HEK293 (cell line): ENCODE measurements around the gene BEX1.

Experiments used
- CTCF ChIA-PET: fragments of 350-600 bp; formaldehyde crosslinking; extraction: SDS; loops from one replicate; lab custom pipeline; 2021; ENCODE audit warnings: antibody characterized with exemption; lab: Yijun Ruan, JAX
- POLR2A ChIA-PET: fragments of 300-600 bp; formaldehyde crosslinking; extraction: SDS; loops from one replicate; lab custom pipeline; 2020; ENCODE audit warnings: antibody characterized with exemption, inconsistent platforms; lab: Yijun Ruan, JAX
- H3K27ac ChIP-seq: fragments of 200-500 bp; sonication (Bioruptor generic); 2 replicates; pipeline ENCODE4 v1.5.1; 2014; ENCODE audit warnings: low read depth, low read length, control low read depth, inconsistent platforms; ENCODE audit errors: extremely low read depth
- H3K36me3 ChIP-seq, 2 experiments: fragments of 200-500 bp in 1 of 2; sonication (Bioruptor generic) in 1 of 2; 1 replicate in 1 of 2; 2 replicates in 1 of 2; pipeline ENCODE4 v1.5.1; 2014 to 2017; ENCODE audit warnings: inconsistent platforms in 2 of 2, low read length in 2 of 2; ENCODE audit not compliant: control insufficient read depth in 2 of 2, insufficient read depth in 1 of 2
- H3K4me1 ChIP-seq: fragments of 200-500 bp; sonication (Bioruptor generic); 2 replicates; pipeline ENCODE4 v1.5.1; 2014; ENCODE audit warnings: mild to moderate bottlenecking, low read length, inconsistent platforms; ENCODE audit not compliant: control insufficient read depth, insufficient read depth
- H3K4me3 ChIP-seq: 2 replicates; pipeline ENCODE4 v1.5.1; 2011; ENCODE audit warnings: low read depth, mild to moderate bottlenecking, control low read depth, low read length, moderate library complexity
- H3K9me3 ChIP-seq: fragments of 200-500 bp; sonication (Bioruptor generic); 2 replicates; pipeline ENCODE4 v1.5.1; 2014; ENCODE audit warnings: low read depth, low read length, inconsistent platforms; ENCODE audit not compliant: control insufficient read depth, insufficient read depth
- CTCF ChIP-seq: fragments of 450-650 bp; formaldehyde crosslinking; IDR thresholded peaks from 2 replicates; pipeline ENCODE4 v1.5.1; 2016; ENCODE audit warnings: missing biosample characterization, missing genetic modification characterization
- HOXC10 ChIP-seq: sonication (generic); formaldehyde crosslinking; IDR thresholded peaks from 2 replicates; pipeline ENCODE4 v1.8.1; 2023; ENCODE audit warnings: mild to moderate bottlenecking, missing genetic modification reagents
- KLF1 ChIP-seq: fragments of 450-650 bp; formaldehyde crosslinking; IDR thresholded peaks from 2 replicates; pipeline ENCODE4 v1.5.1; 2016; ENCODE audit warnings: missing biosample characterization, missing genetic modification characterization
- KLF16 ChIP-seq: fragments of 450-650 bp; formaldehyde crosslinking; IDR thresholded peaks from 2 replicates; pipeline ENCODE4 v1.5.1; 2017; ENCODE audit warnings: missing biosample characterization, missing genetic modification characterization
- KLF7 ChIP-seq: fragments of 450-650 bp; formaldehyde crosslinking; IDR thresholded peaks from 2 replicates; pipeline ENCODE4 v1.5.1; 2016; ENCODE audit warnings: missing biosample characterization, missing genetic modification characterization, borderline replicate concordance
- PRDM6 ChIP-seq: fragments of 450-650 bp; formaldehyde crosslinking; IDR thresholded peaks from 2 replicates; pipeline ENCODE4 v1.5.1; 2017; ENCODE audit warnings: missing biosample characterization, missing genetic modification characterization
- SP7 ChIP-seq: fragments of 450-650 bp; formaldehyde crosslinking; IDR thresholded peaks from 2 replicates; pipeline ENCODE4 v1.5.1; 2016; ENCODE audit warnings: missing biosample characterization, missing genetic modification characterization
- WT1 ChIP-seq: fragments of 450-650 bp; formaldehyde crosslinking; IDR thresholded peaks from 2 replicates; pipeline ENCODE4 v1.5.1; 2016; ENCODE audit warnings: missing biosample characterization, missing genetic modification characterization
- ZBTB6 ChIP-seq: fragments of 450-650 bp; formaldehyde crosslinking; IDR thresholded peaks from 2 replicates; pipeline ENCODE4 v1.5.1; 2017; ENCODE audit warnings: missing biosample characterization, missing genetic modification characterization
- ZEB2 ChIP-seq: fragments of 450-650 bp; formaldehyde crosslinking; IDR thresholded peaks from 2 replicates; pipeline ENCODE4 v1.5.1; 2016; ENCODE audit warnings: missing biosample characterization, missing genetic modification characterization
- ZFHX2 ChIP-seq: fragments of 450-650 bp; formaldehyde crosslinking; conservative IDR thresholded peaks from 2 replicates; pipeline ENCODE4 v1.5.1; 2016; ENCODE audit warnings: missing biosample characterization, missing genetic modification characterization
- ZNF10 ChIP-seq: fragments of 450-650 bp; formaldehyde crosslinking; IDR thresholded peaks from 2 replicates; pipeline ENCODE4 v1.5.1; 2017; ENCODE audit warnings: missing biosample characterization, missing genetic modification characterization
- ZNF16 ChIP-seq: fragments of 450-650 bp; formaldehyde crosslinking; IDR thresholded peaks from 2 replicates; pipeline ENCODE4 v1.5.1; 2016; ENCODE audit warnings: low read depth, missing biosample characterization, missing genetic modification characterization
- ZNF19 ChIP-seq: fragments of 450-650 bp; formaldehyde crosslinking; IDR thresholded peaks from 2 replicates; pipeline ENCODE4; 2016; ENCODE audit warnings: missing biosample characterization, missing genetic modification characterization, low read depth
- ZNF311 ChIP-seq: fragments of 450-650 bp; formaldehyde crosslinking; IDR thresholded peaks from 2 replicates; pipeline ENCODE4 v1.5.1; 2017; ENCODE audit warnings: missing biosample characterization, missing genetic modification characterization, borderline replicate concordance
- ZNF341 ChIP-seq: fragments of 450-650 bp; formaldehyde crosslinking; IDR thresholded peaks from 2 replicates; pipeline ENCODE4; 2016; ENCODE audit warnings: low read depth, missing biosample characterization, missing genetic modification characterization
- ZNF362 ChIP-seq: fragments of 450-650 bp; formaldehyde crosslinking; IDR thresholded peaks from 2 replicates; pipeline ENCODE4 v1.5.1; 2016; ENCODE audit warnings: missing biosample characterization, missing genetic modification characterization
- ZNF501 ChIP-seq: fragments of 450-650 bp; formaldehyde crosslinking; IDR thresholded peaks from 2 replicates; pipeline ENCODE4 v1.5.1; 2016; ENCODE audit warnings: missing biosample characterization, missing genetic modification characterization
- ZNF549 ChIP-seq: fragments of 450-650 bp; IDR thresholded peaks from 2 replicates; pipeline ENCODE4 v1.5.1; 2018; ENCODE audit warnings: missing biosample characterization, missing genetic modification characterization, mild to moderate bottlenecking, inconsistent platforms, moderate library complexity
- ZNF561 ChIP-seq: fragments of 450-650 bp; IDR thresholded peaks from 2 replicates; pipeline ENCODE4 v1.5.1; 2018; ENCODE audit warnings: missing biosample characterization, missing genetic modification characterization, borderline replicate concordance
- ZNF585B ChIP-seq: fragments of 450-650 bp; formaldehyde crosslinking; IDR thresholded peaks from 2 replicates; pipeline ENCODE4 v1.5.1; 2016; ENCODE audit warnings: missing biosample characterization, missing genetic modification characterization
- ZNF624 ChIP-seq: fragments of 450-650 bp; formaldehyde crosslinking; IDR thresholded peaks from 2 replicates; pipeline ENCODE4 v1.5.1; 2017; ENCODE audit warnings: missing biosample characterization, missing genetic modification characterization
- ZNF664 ChIP-seq: fragments of 450-650 bp; formaldehyde crosslinking; IDR thresholded peaks from 2 replicates; pipeline ENCODE4 v1.5.1; 2016; ENCODE audit warnings: missing biosample characterization, missing genetic modification characterization
- ZSCAN16 ChIP-seq: fragments of 450-650 bp; formaldehyde crosslinking; IDR thresholded peaks from 2 replicates; pipeline ENCODE4 v1.5.1; 2016; ENCODE audit warnings: missing biosample characterization, missing genetic modification characterization
- ZSCAN30 ChIP-seq: fragments of 450-650 bp; IDR thresholded peaks from 2 replicates; pipeline ENCODE4 v1.5.1; 2018; ENCODE audit warnings: missing biosample characterization, mild to moderate bottlenecking, missing genetic modification characterization, moderate library complexity
- ZXDB ChIP-seq: fragments of 450-650 bp; formaldehyde crosslinking; IDR thresholded peaks from 2 replicates; pipeline ENCODE4 v1.5.1; 2016; ENCODE audit warnings: missing biosample characterization, missing genetic modification characterization

BEX1 gene

GRCh38 chrX:103100484-103100883 lies 36.5 kb upstream of the BEX1 start:
- Histone ChIP-seq H3K4me3 (no peak overlapping the region), H3K27ac (no peak overlapping the region), H3K4me1 (no peaks in the 10 kb centered on the region), H3K9me3 (no peaks in the 10 kb centered on the region), H3K36me3 (no peaks in the 10 kb centered on the region)
- ChIA-PET CTCF (interaction anchor here (0.7 kb wide), 1 partner anchor 207 kb away, joined by 3 read pairs; no protein-coding TSS in a partner anchor), POLR2A (no interaction called here)
- no peak for TF ChIP-seq KLF7
- TF ChIP-seq WT1 (tag by site-specific recombination), result no peak

GRCh38 chrX:103099691-103100090 lies 35.7 kb upstream of the BEX1 start:
- POLR2A ChIA-PET, result no interaction called here

GRCh38 chrX:103098488-103098887 lies 34.5 kb upstream of the BEX1 start:
- ChIA-PET CTCF (no interaction called here), POLR2A (no interaction called here)
- H3K36me3 ChIP-seq, result no peaks in the 10 kb centered on the region
- no peaks in the 10 kb centered on the region for H3K4me1 ChIP-seq
- no peak for TF ChIP-seq ZEB2
- no peak for TF ChIP-seq ZNF311 (tag by site-specific recombination)
- TF ChIP-seq ZNF624 (tag by site-specific recombination), result no peak
- no peak for TF ChIP-seq KLF16 (tag by site-specific recombination)
- no peak for TF ChIP-seq SP7 (tag by site-specific recombination)
- TF ChIP-seq ZNF16 (tag by site-specific recombination), result no peak
- no peak for TF ChIP-seq ZSCAN30 (tag by site-specific recombination)
- TF ChIP-seq CTCF, result no peak
- no peak for TF ChIP-seq HOXC10
- TF ChIP-seq ZNF19 (tag by site-specific recombination), result no peak
- no peak for TF ChIP-seq ZNF501
- no peak for TF ChIP-seq ZXDB
- no peak for TF ChIP-seq ZNF549 (tag by site-specific recombination)
- TF ChIP-seq KLF1 (tag by site-specific recombination), result no peak
- no peak for TF ChIP-seq ZNF10 (tag by site-specific recombination)
- no peak for TF ChIP-seq ZSCAN16 (tag by site-specific recombination)
- TF ChIP-seq ZNF561 (tag by site-specific recombination), result no peak
- TF ChIP-seq ZNF664, result no peak
- H3K27ac ChIP-seq, result no peak overlapping the region
- H3K4me3 ChIP-seq, result no peak overlapping the region
- no peaks in the 10 kb centered on the region for H3K9me3 ChIP-seq

More at GRCh38 chrX:103099691-103100090, 35.7 kb upstream of the BEX1 start:
- CTCF ChIA-PET, result no interaction called here
- Histone ChIP-seq H3K9me3 (no peaks in the 10 kb centered on the region), H3K4me3 (no peak overlapping the region), H3K36me3 (no peaks in the 10 kb centered on the region), H3K27ac (no peak overlapping the region), H3K4me1 (no peaks in the 10 kb centered on the region)
- TF ChIP-seq ZNF362 (no peak), PRDM6 (tag by site-specific recombination) (no peak), ZBTB6 (no peak), ZFHX2 (tag by site-specific recombination) (no peak), ZNF341 (tag by site-specific recombination) (no peak), ZNF561 (tag by site-specific recombination) (no peak), ZNF585B (tag by site-specific recombination) (no peak)
